ENCODE data around the gene JMJD1C.
"Not testable (repeated sequence)": the region's sequence is repeated elsewhere in the genome, so short reads cannot be mapped to it uniquely, and the experiment has no call there.

Gene JMJD1C

DNA sequence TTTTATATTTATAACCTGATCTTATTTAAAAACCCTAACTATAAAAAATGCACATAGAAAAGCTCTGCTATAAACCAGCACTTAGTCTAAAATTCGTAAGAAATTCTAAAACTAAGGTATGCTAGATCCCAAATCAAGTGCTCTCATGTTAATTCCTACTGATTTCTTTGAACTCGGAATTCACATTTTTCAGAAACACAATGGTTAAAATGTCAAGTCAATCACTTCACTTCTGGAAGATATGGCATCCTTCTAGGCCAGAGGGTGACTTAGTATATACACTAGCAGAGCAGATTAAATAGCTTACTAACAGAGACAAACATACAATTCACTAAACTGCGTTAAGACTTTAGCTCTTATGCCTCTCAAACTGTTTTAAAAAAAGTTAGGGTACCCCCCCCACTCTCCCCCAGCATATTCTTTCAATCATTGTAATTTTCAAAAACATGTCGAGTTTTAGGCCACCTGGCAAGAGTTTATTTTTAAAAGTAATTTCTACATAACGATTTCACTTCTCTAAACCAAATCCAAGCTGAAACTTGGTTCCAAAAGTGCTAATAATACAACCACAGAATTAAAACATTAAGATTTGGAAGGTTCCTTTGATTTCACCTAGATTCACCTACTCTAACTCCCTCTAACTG, 203.2 kb downstream of the JMJD1C start:
- no peak for DNase-seq (ENCODE audit: low read depth in 2 of 2)

DNA sequence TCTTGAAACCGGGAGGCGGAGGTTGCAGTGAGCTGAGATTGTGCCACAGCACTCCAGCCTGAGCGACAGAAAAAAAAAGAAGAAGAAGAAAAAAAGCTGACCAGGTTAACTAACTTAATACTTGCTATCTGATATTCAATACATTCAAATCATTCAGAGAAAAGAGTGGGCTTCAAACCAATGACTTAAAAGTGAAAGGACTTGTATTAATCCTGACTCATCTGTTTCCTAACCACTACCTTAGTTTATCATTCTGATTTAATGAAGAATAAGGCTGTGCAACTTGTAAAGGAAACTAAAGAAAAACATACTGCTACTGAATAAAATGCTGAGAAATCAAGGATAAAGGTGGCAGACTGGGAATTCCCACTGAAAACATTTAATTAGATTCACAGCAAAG, 204.3 kb downstream of the JMJD1C start:
- no peak for DNase-seq (ENCODE audit: low read depth in 2 of 2)

DNA sequence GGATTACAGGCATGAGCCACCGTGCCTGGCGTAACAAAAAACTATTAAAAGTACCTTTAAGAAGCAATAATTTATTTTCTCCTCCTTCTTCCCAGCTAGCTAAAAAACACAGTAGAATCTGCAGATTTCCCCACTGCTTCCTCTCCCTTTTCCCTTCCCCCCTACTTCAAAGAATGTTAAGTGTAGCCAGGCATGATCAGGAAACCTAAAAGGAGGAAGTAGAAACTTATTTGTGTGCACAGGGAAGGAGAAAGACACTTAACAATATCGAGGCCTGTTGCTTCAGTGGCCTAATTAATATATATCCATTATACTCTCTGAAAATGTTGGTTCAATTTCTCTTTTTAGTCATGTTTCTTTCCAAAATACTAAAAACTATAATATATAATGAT, 204.9 kb downstream of the JMJD1C start:
- no peak for DNase-seq (ENCODE audit: low read depth in 2 of 2)

DNA sequence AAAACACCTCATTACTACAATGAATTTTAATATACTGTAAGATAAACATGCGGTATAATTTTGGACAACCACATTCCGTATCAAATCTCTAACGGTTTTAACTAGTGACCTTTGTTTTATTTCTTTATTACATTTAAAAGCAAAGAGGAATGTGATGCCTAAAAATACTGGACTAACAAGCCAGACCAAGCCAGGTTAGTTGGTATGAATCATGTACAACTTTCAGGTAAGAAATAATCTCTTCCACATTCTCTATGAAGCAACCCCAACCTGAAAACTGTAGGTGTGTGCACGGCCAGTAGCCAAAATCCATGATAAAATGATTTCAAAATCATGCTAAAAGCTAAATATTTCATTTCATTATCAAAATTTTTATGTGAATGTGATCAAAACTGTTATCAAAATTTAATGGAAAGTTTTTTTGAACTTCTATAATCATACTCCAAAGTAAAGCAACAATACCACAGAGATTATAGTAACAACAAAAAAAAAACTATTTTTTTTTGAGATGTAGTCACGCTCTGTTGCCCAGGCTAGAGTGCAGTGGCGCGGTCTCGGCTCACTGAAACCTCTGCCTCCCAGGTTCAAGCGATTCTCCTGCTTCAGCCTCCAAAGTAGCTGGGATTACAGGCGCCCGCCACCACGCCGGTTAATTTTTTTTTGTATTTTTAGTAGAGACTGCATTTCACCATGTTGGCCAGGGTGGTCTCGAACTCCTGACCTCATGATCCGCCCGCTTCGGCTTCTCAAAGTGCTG, 205.5 kb downstream of the JMJD1C start:
- DNase-seq (ENCODE audit: low read depth in 2 of 2): no peak

DNA sequence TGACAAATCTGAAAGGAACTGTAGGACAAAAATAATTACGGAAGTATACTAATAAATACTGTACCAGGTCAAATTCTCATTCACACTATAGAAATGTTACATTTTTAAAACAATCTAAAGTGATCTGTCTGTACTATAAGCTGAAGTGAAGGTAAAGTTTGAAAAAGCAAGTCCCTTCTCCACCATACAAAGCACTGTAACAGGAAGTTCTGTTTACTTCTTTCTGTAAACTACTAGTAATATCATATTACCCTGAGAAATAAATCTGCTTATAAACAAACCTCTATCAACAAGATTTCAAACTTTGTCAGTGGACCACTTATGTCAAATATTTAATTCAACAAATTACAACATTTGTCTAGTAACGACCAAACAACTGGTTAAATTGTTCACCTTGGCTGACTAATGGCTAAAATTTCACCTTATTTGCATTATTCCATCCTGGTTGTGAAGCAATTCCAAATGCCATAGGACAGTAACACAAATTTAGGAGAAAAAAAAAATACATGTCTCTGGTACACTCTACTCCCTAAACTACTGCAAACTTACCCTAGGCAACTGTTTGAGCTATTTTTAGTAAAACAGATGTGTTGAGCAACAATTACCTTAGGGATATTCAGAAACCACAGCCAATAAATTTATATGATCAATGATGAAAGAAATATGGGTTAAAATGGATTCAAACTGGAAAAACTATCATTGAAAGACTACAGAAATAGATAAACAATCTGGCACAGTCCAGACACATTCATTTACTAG, 206.7 kb downstream of the JMJD1C start:
- no peak for DNase-seq (ENCODE audit: low read depth in 2 of 2)

DNA sequence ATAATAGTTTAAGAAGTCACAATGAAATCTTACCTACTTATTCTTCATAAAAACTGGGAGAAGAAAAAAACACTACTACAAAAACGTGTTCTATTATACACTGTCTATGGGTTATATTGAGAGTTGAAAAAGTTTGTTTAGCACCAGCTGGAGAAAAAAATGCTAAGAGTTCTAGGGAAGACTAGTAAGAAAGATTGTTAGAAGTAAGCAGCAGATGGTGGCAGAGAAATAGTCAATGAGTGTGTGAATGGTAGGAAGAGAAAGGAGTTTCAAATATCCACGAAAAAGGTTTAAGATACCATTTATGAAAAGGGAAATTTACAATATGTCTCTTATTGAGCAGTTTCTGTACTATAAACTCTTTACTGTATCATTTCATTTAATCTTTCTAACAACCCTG, 208.0 kb downstream of the JMJD1C start:
- DNase-seq (ENCODE audit: low read depth in 2 of 2): no peak

DNA sequence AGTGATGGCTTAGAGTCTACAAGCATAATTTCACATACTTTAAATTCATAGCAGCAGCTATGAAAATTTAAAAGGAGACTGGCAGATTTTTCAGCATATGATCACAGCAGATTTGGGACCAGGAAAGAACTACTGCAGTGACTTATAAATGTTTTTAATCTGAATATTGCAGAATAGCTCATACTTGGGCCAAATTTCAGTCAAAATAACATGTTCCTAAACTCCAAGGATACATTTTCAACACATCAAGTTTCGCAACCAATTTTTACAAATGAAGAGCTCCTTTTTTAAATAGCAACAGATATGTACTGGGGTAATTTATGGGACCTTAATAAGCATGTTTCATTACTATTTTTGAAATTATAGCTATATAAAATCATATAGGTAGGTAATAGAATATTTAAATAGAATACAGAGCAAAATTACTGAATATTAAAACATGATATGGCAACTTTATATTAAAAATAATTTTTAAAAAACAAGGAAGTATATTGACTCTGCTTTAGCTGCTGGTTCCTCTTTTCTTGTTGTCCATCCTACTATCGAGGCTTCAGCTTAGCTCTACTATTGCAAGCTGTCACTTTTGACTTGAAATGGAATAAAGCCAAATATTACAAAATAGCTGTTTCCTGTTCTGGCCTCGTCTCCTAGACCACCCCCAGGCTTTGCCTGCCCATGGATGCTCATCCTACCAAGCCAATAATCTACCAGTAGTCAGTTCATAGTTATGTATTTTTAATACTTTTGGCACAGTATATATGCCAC, 209.6 kb downstream of the JMJD1C start:
- DNase-seq (ENCODE audit: low read depth in 2 of 2): no peak

DNA sequence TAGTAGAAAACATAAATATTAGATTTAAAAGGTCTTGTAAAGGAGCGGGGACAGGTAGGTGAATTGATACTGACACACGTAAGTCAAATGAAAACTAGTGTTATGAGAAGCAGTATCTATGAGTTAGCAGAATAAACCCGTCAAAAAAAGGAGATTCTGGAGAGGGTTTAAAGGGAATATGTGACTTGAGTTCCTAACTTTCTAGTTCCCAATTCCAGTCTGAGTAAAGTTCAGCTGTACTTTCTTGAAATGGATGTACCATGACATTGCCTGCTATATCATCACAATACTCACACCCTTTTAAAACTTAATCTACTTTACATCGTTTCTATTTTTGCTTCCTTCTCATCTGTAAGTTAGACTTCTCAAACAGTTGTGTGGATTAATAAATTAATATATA, 210.5 kb downstream of the JMJD1C start:
- DNase-seq (ENCODE audit: low read depth in 2 of 2): no peak

DNA sequence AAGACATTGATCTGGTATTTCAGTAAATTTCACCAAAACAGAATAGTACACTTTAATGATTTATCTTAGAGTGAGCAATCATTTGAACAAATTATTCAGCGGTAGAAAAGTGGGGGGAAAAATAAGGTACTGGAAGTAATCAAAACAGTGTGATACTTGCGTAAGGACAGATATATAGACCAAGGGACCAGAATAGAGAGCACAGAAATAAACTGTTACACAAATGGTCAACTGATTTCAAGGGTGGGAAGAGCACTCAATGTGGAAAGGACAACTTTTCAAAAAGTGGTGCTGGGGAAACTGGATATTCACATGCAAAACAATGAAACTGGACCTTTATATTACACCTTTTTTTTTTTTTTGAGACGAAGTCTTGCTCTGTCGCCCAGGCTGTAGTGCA, 212.7 kb downstream of the JMJD1C start:
- no peak for DNase-seq (ENCODE audit: low read depth in 2 of 2)

DNA sequence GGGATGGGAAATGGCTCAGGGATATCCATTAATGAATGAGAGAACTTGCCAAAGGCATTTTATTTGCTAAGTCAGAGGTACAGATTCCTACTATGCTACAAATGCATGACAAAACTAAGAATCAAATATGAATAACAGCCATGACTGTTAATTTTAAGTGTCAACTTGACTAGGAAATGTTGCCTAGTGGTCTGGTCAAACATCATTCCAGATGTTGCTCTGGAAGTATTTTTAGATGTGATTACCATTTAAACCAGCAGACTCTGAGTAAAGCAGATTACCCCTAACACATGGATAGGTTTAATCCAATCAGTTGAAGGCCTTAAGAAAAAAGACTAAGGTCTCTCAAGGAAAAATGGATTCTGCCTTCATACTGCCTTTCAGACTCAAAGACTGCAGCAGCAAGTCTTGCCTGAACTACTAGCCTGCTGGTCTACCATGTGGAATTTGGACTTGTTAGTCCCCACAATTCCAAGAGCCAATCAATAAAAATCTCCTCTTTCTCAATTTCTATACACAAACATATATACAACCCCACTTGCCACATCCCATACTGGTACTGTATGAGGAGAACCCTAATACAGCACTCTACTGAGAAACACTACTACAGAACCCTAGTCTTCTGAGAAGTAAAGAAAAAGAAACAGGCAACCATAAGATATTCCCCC, 213.5 kb downstream of the JMJD1C start:
- no peak for DNase-seq (ENCODE audit: low read depth in 2 of 2)

DNA sequence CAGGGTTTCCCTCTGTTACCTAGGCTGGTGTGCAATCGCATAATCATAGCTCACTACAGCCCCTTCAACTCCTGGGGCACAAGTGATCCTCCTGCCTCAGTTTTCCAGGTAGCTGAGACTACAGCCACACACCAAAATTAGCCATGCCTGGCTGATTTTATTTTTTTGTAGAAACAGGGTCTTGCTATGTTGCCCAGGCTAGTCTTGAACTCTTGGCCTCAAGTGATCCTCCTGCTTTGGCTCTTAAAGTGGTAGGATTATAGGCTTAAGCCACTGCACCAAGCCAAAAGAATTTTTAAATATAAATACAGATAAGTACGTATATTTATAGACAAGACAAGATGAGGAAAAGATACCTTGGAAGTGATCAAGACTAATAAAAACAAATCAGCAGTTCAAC, 215.7 kb downstream of the JMJD1C start:
- DNase-seq (ENCODE audit: low read depth in 2 of 2): no peak

DNA sequence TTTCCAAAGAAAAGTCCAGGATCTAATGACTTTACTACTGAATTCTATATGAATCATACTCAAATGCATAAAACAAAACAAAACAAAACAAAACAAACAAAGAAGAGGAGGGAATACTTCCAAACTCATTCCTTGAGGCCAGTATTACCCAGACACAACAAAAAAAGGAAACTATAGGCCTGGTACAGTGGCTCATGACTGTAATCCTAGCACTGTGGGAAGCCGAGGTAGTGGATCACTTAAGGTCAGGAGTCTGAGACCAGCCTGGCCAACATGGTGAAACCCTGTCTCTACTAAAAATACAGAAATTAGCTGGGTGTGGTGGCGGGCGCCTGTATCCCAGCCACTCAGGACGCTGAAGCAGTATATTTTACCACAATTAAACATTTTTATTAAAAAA, 218.0 kb downstream of the JMJD1C start:
- DNase-seq (ENCODE audit: low read depth in 2 of 2): no peak

DNA sequence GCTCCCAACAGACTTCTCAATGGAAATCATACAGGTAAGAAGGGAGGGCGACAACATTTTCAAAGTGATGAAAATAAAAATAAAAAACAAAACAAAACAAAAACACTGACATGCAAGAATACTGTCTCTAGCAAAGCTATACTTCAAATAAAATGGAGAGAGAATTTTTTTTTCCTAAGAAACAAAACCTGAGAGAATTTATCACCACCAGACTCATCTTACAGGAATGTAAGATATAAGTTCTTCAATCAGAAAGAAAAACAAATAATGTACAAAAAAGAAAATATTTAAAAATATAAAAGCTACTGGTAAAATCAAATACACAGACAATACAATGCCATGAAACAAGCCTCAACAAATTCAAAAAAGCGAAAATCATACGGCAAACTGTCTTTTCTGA, 219.4 kb downstream of the JMJD1C start:
- DNase-seq (ENCODE audit: low read depth in 2 of 2): no peak

DNA sequence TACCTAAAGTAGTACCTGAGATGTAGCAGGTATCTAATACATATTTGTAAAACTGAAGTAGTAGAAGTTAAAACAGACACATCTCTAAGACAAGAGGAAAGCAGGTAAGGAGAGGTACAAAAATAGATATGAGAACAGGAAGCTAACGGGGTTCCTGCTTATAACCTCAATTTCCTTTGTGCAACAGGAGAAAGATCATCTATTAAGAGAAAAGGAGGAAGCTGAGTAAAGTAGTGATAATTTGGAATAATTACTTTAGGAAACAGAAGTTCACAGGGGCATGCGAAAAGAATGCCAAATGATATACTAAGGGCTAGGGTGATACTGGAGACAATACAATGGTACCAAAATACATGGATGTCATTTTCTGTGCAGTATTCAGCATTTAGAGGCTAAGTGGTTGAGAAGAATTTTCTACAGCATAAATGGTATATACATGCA, 223.9 kb downstream of the JMJD1C start:
- no peak for DNase-seq (ENCODE audit: low read depth in 2 of 2)

DNA sequence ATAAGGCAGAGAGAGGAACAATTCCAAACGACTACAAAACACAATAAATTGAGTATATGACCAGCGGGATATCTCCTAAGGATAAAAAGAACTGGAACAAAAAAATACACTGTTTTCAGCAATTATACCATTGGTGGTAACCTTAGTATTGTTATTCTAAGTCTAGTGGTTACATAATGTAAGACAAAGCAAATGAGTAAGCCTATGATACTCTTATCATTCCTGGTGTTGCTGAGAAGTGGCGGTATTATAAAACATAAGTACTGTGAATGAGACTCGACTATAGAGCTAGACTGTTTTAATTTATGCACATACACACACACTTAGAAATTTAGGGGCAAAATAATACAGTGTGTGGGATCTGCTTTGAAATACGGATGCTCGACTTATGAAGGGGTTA, 225.0 kb downstream of the JMJD1C start:
- DNase-seq (ENCODE audit: low read depth in 2 of 2): no peak

DNA sequence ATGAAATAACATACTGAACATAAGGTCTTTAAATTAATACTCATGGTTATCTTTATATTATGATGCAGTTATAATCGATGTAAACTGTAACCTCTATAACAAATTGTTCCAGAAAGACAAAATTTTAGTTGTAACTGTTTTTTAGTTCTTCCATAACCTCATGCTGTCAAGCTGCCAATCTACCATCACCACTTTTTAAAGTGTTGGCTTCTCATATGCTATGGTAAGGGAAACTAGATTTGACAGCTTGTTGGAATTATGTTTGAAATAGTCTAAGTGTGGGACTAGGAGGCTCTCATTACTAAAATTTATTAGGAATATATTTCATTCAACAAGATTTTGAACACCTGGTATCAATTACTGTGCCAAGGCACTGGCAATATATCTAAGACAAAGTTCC, 227.3 kb downstream of the JMJD1C start:
- no peak for DNase-seq (ENCODE audit: low read depth in 2 of 2)

DNA sequence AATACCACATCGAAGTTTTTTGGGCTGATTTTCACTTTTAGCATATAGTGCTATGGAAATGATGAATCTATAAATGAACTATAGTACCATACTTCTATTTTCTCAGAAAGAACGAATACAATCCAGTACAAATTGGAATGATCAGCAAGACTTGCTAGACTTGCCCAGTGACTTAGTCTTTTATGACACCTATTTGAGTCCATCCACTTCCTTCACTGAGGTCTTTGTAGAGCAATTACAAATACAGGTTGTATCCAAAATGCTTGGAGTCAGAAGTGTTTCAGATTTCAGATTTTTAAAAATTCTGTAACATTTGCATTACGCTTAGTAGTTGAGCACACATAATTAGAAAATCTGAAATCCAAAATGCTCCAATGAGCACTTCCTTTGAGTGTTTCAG, 228.4 kb downstream of the JMJD1C start:
- DNase-seq (ENCODE audit: low read depth in 2 of 2): no peak

DNA sequence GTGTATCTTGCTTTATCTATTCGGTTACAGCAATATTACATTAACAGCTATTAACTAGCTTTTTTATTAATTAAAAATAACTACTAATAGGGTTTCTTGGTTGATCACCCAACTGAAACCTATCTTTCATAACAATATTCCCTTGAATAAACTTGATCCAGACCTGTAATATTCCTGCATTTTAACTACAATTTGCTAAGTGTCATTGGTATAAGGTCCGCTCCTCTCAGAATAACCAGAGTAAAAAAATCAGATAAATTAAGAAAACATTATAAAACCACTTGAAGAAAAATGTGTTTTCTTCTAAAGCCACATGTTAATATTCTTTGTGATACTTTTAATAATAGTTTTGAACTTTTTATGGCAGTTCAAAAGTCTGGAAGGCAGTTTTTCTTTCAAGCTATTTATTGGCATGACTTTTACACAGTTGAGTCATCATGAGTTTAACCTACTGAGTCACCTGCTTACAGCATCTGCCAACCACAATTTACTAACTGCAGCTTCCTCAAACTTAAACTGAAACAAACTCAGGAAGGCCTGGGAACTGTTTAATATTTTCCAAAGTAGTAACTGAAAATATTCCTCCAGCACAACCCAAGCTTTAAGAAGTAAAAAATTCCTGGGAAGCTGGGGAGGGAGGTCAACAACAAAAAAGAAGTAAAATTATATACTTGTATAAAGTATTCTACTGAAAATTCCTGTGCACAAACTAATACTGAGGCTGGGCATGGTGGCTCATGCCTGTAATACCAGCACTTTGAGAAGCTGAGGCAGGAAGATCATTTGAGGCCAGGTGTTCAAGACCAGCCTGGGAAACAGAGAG, 229.5 kb downstream of the JMJD1C start:
- no peak for DNase-seq (ENCODE audit: low read depth in 2 of 2)

DNA sequence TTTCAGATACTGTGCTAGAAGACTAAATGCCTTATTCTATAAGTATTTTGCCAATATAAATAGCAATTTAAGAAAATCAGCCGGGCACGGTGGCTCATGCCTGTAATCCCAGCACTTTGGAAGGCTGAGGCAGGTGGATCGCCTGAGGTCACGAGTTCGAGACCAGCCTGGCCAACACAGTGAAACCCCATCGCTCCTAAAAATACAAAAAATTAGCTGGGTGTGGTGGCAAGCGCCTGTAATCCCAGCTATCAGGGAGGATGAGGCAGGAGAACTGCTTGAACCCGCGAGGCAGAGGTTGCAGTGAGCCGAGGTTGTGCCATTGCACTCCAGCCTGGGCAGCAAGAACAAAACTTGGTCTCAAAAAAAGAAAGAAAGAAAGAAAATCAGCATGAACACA, 230.6 kb downstream of the JMJD1C start:
- not testable (repeated sequence) for DNase-seq (ENCODE audit: low read depth in 2 of 2)

DNA sequence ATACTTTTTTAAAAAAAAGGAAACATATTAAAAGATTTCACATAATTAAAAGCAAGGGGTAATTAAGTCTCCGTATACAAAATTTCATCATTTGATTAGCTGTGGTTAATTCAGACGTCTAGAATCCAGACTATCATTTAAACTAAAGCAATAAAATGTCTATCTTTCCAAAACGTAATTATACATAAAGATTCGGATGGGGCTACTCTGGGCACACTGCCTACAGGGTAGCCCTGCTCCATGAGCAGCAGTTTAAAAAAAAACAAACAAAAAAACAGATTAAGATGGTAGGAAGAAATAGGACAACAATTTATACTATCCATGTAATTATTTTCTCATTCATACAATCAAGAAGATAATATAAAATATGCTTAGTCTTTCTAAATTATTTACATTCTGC, 236.6 kb downstream of the JMJD1C start:
- DNase-seq (ENCODE audit: low read depth in 2 of 2): no peak

DNA sequence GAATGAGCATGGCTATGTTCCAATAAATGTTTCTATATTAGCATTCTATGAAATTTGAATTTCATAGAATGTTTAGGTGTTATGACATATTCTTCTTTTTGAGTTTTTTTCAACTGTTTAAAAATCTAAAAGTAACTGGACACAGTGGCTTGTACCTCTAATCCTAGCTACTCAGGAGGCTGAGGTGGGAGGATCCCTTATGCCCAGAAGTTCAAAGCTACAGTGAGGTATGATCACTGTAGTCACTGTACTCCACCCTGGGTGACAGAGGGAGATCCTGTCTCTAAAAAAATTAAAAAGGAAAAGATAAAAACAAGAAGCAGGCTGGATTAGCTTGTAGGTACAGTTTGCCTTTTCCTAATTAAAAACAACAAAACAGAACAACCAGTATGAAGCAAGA, 237.5 kb downstream of the JMJD1C start:
- DNase-seq (ENCODE audit: low read depth in 2 of 2): no peak
